Activated CD8-positive, alpha-beta T cell treated with anti-CD3 and anti-CD28 coated beads for 36 hours (primary cell): ENCODE results near the gene ADCK1. TPM values are rescaled to one million over a fixed set of nuclear protein-coding genes. Genes with fewer than 3 reads are reported as not detected.

Experiments
- ATAC-seq: fragments of 200-7000 bp; cut with Tn5 transposase; one replicate; pipeline ENCODE4 v1.10.0; 2021; ENCODE audit warnings: mild to moderate bottlenecking, moderate library complexity
- CTCF ChIA-PET: fragments of 350-600 bp; sonication (Branson Sonifier 250); formaldehyde crosslinking; loops from one replicate; lab custom pipeline; 2021; ENCODE audit warnings: antibody characterized with exemption; lab: Charles Lee
- POLR2A ChIA-PET: fragments of 350-600 bp; sonication (Branson Sonifier 250); formaldehyde crosslinking; loops from one replicate; lab custom pipeline; 2021; ENCODE audit warnings: antibody characterized with exemption; lab: Charles Lee
- DNase-seq: peaks from one replicate; pipeline ENCODE4 v3.0.0-alpha.2; 2020
- H3K27ac Mint-ChIP-seq: one replicate; pipeline ENCODE4 v1.8.0; 2021; ENCODE audit warnings: mild to moderate bottlenecking, mixed read lengths
- H3K27me3 Mint-ChIP-seq: one replicate; pipeline ENCODE4 v1.8.0; 2021; ENCODE audit warnings: mixed read lengths
- H3K36me3 Mint-ChIP-seq: one replicate; pipeline ENCODE4 v1.8.0; 2021; ENCODE audit warnings: low read depth, mixed read lengths
- H3K4me1 Mint-ChIP-seq: one replicate; pipeline ENCODE4 v1.8.0; 2021; ENCODE audit warnings: low read depth, mixed read lengths
- H3K4me3 Mint-ChIP-seq: one replicate; pipeline ENCODE4 v1.8.0; 2021; ENCODE audit warnings: mild to moderate bottlenecking, moderate library complexity, mixed read lengths
- H3K9me3 Mint-ChIP-seq: one replicate; pipeline ENCODE4 v1.8.0; 2021; ENCODE audit warnings: mixed read lengths
- intact Hi-C: fragments of 100-400 bp; cut with micrococcal nuclease; formaldehyde crosslinking; loops from one replicate; pipeline ENCODE4 v1.10.0; 2022
- total RNA-seq, 2 experiments: library from RNA; stranded (reverse); gene quantifications; one replicate each; pipeline ENCODE4 v1.2.3, GENCODE V29; 2021
- TF ChIP-seq, protein P1 (sequence below): fragments of 200-600 bp; IDR thresholded peaks from one replicate; pipeline ENCODE4 v1.8.0; 2022; ENCODE audit warnings: antibody characterized with exemption, mild to moderate bottlenecking

Gene ADCK1
- total RNA-seq, 2 experiments from 2014 or later, result 5.2 to 5.6 TPM

DNA sequence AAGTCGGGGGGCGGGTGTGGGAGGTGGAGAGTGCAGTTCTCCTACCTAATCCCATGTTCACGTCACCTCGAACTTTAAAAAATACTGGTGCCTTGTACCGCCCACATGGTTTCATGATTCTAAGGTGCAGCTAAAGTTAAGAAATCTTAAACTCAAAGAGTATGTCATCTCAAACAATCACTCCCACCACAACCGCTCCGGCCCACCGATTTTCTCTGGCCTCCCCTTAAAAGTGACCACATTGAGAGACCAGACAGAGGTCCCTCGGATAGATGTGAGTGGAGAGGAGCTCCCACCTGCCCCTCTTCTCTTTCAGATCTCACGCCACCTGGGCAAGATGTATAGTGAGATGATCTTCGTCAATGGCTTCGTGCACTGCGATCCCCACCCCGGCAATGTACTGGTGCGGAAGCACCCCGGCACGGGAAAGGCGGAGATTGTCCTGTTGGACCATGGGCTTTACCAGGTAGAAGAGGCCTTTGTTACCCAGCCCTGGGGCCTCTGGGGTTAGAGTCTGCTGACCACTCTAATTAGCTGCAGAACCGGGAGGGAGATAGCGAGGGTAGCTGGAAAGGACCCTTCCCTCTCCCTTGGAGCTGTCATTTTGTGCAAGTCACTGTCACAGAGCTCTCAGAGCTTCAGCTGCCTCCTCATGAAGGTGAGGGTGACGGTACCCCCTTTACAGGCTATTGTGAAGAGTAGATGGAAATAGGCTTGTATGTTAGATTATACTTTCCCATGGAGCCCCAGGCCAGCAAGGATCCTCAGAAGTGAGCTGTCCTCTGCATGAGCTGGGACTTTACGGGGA, 124.4 kb downstream of the ADCK1 start:
- H3K4me3 Mint-ChIP-seq, result no peak overlapping the region
- H3K4me1 Mint-ChIP-seq, result no peaks in the 10 kb centered on the region
- ChIA-PET CTCF (no interaction called here), POLR2A (no interaction called here)
- H3K9me3 Mint-ChIP-seq, result peaks cover 3% of the 10 kb centered on the region
- H3K36me3 Mint-ChIP-seq, result peaks cover 6% of the 10 kb centered on the region
- no peak overlapping the region for H3K27ac Mint-ChIP-seq
- DNase-seq, result no peak
- no peak for ATAC-seq
- TF ChIP-seq, protein P1, sequence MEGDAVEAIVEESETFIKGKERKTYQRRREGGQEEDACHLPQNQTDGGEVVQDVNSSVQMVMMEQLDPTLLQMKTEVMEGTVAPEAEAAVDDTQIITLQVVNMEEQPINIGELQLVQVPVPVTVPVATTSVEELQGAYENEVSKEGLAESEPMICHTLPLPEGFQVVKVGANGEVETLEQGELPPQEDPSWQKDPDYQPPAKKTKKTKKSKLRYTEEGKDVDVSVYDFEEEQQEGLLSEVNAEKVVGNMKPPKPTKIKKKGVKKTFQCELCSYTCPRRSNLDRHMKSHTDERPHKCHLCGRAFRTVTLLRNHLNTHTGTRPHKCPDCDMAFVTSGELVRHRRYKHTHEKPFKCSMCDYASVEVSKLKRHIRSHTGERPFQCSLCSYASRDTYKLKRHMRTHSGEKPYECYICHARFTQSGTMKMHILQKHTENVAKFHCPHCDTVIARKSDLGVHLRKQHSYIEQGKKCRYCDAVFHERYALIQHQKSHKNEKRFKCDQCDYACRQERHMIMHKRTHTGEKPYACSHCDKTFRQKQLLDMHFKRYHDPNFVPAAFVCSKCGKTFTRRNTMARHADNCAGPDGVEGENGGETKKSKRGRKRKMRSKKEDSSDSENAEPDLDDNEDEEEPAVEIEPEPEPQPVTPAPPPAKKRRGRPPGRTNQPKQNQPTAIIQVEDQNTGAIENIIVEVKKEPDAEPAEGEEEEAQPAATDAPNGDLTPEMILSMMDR, result no peak
- H3K27me3 Mint-ChIP-seq, result no peaks in the 10 kb centered on the region
- intact Hi-C loops, result no loop called here

DNA sequence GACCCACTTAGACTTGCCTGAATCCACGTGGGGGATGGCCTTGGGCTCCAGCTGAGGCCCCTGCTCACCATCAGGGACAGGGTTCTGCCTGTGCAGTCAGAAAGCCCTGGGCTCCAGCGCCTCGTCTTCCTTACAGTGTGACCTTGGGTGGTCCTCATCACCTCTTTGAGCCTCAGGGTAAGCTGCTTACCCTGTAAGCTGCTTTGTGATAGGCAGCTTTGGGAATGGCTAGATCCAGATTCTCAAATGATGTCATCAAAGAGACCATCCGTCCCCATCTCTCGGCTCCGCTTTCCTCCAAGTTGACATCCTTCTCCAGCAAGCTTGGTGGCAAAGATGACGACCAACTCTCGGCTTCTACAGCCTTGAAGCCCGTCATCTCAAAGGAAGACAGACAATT, 127.0 kb downstream of the ADCK1 start:
- ATAC-seq (no peak), DNase-seq (no peak)
- TF ChIP-seq, protein P1, result no peak
- H3K36me3 Mint-ChIP-seq, result peaks cover 11% of the 10 kb centered on the region
- POLR2A ChIA-PET, result interaction anchor here (1.2 kb wide), 1 partner anchor 15 kb away, joined by 5 read pairs; no protein-coding TSS in a partner anchor
- no peaks in the 10 kb centered on the region for H3K27me3 Mint-ChIP-seq
- H3K27ac Mint-ChIP-seq, result no peak overlapping the region
- no peaks in the 10 kb centered on the region for H3K9me3 Mint-ChIP-seq
- CTCF ChIA-PET, result no interaction called here
- no peaks in the 10 kb centered on the region for H3K4me1 Mint-ChIP-seq
- H3K4me3 Mint-ChIP-seq, result no peak overlapping the region
- intact Hi-C loops, result no loop called here

DNA sequence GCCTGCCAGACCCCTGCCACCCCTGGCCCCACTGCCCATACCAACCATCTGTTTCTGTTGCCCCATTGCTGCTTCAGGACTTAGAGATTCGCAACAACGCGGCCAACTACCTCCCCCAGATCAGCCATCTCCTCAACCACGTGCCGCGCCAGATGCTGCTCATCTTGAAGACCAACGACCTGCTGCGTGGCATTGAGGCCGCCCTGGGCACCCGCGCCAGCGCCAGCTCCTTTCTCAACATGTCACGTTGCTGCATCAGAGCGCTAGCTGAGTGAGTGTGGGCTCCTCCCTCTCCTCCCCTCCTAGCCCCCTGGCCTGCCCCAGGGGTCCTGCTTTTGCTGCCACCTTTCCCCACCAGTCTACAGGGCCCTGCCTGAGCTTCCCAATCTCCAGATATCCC, 131.5 kb downstream of the ADCK1 start:
- intact Hi-C loops, result no loop called here
- Mint-ChIP-seq H3K36me3 (peaks cover 53% of the 10 kb centered on the region), H3K4me3 (no peak overlapping the region), H3K27me3 (no peaks in the 10 kb centered on the region), H3K4me1 (no peaks in the 10 kb centered on the region), H3K9me3 (peaks cover 25% of the 10 kb centered on the region), H3K27ac (no peak overlapping the region)
- ChIA-PET POLR2A (no interaction called here), CTCF (no interaction called here)
- TF ChIP-seq, protein P1, result no peak
- DNase-seq (no peak), ATAC-seq (no peak)

DNA sequence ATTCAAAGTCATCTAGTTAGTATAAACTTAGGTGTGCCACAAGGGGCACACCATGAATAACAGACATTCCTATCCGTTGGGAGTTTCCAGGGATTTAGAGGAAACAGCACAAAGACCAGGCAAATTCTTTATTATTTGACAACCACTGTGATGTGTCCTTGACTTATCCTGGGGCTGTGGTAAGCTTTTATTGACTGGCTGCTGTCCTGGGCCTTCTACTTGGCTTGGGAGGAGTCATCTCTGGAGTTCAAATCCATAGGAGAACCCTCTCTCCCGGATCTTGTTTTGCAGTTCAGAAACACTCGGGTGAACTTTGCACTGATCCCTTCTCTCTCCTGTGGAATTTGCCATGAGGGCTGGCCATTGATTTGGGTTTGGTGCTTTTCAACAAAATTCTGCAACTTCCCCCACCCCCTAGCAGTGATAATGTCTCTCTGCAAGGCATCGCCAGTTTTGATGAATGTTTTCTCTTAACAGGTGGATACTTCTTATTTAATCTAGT, 136.3 kb downstream of the ADCK1 start:
- intact Hi-C loops, result no loop called here
- no peak for ATAC-seq
- no peak overlapping the region for H3K27ac Mint-ChIP-seq
- H3K4me1 Mint-ChIP-seq, result no peaks in the 10 kb centered on the region
- H3K36me3 Mint-ChIP-seq, result peaks cover 50% of the 10 kb centered on the region
- TF ChIP-seq, protein P1, result no peak
- POLR2A ChIA-PET, result no interaction called here
- CTCF ChIA-PET, result no interaction called here
- peaks cover 31% of the 10 kb centered on the region for H3K9me3 Mint-ChIP-seq
- no peak for DNase-seq
- H3K27me3 Mint-ChIP-seq, result no peaks in the 10 kb centered on the region
- H3K4me3 Mint-ChIP-seq, result no peak overlapping the region

DNA sequence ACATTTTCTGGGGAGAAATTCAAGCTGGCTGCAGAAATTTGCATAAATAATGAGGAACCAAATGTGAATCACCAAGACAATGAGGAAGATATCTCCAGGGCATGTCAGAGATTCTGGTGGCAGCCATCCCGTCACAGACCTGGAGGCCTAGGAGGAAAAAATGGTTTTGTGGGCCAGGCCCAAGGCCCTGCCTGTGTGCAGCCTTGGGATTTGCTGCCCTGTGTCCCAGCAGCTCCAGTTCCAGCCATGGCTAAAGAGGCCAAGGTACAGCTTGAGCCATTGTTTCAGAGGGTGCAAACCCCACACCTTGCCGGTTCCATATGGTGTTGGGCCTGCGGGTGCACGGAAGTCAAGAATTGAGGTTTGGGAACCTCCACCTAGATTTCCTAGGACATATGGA, 147.5 kb downstream of the ADCK1 start:
- CTCF ChIA-PET, result no interaction called here
- no peak for ATAC-seq

More for the DNA sequence above, 147.5 kb downstream of the ADCK1 start:
- TF ChIP-seq, protein P1, result no peak
- Mint-ChIP-seq H3K27ac (no peak overlapping the region), H3K9me3 (peaks cover 10% of the 10 kb centered on the region), H3K36me3 (no peaks in the 10 kb centered on the region), H3K4me3 (no peak overlapping the region), H3K4me1 (peaks cover 1% of the 10 kb centered on the region), H3K27me3 (peaks cover 5% of the 10 kb centered on the region)
- no peak for DNase-seq
- POLR2A ChIA-PET, result no interaction called here
- intact Hi-C loops, result no loop called here
